GM21360 (cell line): ENCODE measurements around the gene AQP6.

Experiments
- ATAC-seq: cut with Tn5 transposase; IDR thresholded peaks from one replicate; pipeline ENCODE4 v1.9.1; 2021; ENCODE audit warnings: mild to moderate bottlenecking, moderate library complexity; ENCODE audit not compliant: unreplicated experiment

Gene AQP6

DNA sequence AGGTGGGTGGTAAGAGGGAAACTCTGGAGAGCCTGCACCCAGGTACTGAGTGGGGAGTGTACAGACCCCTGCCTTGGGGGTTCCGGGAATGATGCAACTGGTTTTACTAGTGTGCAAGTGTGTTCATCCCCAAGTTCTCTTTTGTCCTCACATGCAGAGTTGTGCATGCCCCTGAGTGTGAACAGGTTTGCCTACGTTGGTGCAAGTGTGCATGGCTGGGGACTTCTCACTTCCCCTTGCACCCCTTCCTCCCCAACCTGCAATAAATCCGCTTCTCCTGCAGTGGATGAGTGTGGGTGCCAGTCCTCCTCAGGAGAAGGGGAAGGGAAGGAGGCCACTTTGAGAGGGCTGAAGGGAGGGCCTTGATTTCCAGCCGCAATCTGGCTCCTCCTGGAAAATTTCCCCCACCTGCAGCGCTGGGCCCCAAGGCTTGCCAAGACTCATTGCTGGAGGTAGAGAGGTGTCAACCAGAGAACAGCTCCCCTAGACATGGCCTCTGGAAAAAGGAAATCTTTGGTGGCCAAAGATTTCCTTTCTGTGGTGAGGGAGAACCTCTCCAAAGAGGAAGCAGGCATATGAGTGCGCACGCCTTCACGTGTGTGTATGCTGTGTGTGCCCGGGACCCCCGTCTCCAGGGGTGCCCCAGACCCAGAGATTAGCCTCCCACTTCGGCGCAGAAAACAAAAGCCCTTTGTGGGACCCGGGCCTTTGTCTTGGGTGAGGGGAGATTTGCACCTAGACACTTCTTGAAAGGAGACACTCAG, 16.7 kb upstream of the AQP6 start:
- no peak for ATAC-seq

DNA sequence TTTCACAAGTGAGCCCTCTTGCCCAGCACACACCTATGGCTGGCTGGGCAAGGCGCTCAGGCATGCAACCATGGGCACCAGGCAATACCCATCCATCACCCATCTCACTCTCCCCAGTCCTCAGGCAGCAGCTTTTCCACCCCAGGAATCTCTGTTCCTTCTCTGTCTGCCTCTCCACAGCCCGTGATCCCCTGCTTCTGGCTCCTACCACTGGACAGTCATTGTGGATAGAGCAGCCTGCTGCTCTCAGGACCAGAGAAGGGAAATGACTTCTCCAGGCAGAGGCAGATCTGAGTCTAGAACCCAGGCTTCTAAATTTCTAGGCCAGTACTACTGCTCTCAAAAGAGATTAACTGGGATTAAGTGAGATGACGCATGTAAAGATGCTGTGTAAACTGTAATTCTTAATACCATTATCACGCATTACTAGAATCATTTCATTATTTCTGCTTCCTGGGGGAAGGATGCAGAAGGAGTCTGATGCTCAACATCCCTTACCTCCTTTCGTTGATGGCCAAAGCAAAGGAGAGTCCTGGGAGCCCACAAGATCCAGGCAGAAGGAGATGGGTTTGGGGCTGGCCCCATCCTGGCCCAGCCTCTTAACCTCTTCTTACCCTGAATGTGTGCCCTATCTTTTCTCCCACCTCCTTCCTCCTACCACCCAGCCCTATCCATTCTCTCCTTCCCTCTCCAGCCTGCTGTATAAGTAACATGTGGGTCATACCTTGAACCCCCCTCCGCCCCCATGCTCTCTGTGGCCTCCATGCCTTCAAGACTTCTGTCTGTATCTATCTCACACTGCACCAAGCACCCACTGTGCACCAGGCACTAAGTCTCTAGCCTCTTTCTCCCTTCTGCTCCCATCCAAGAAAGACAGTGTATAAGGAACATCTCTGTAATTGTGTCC, 15.8 kb upstream of the AQP6 start:
- no peak for ATAC-seq

DNA sequence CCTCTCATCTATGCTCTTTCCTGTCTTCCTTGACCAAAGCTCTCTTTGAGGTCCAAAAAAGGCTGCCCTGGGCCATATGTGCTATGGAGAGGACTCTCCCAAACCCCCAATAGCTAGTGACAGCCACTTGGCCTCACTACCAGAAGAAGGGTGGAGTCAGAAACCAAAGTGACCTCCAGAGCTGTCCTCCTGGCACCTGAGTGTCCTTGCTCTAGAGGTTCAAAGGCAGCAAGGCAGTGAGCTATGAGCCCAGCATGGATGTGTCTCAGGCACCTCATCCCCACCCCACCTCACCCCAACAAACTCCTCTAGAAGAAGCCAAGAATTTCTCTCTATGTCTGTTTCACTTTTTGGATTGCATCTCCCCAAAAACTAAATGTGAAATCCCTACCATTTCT, 15.2 kb upstream of the AQP6 start:
- ATAC-seq, result no peak

DNA sequence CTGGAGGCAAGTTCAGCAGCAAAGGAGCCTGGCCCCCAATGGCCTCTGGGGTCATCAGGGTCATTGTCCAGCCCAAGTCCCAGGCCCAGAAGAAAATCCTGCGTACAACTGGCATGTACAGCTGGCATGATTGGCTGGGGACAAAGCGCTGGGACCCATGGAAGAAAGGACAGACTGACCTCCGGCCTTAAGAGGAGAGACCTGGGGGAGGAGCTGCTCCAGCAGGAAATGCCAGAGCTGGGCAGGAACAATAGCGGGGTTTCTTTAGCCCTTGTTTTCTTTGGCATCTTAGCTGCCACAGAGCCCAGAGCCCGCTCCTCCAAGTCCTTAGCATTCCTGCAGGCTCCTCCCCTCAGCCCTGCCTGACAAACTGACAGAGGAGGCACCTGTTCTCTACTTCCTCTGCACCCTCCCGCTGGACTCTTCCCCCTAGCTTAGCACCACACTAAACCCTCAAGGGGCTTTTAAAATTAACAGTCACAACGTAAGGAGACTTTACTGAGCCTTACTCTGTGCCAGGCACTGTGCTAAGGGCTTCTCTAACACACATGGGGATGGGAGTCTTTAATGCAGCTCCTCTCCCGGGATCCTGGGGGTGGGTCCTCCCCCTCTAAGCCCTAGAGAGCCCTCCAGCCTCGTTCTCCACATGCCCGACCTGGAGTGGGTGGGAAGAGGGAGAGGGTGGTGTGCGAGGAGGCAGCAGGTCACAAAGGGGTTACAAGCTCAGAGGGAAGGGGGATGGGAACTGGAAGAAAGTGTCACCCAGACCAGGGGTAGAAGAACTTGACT, 12.9 kb upstream of the AQP6 start:
- no peak for ATAC-seq

DNA sequence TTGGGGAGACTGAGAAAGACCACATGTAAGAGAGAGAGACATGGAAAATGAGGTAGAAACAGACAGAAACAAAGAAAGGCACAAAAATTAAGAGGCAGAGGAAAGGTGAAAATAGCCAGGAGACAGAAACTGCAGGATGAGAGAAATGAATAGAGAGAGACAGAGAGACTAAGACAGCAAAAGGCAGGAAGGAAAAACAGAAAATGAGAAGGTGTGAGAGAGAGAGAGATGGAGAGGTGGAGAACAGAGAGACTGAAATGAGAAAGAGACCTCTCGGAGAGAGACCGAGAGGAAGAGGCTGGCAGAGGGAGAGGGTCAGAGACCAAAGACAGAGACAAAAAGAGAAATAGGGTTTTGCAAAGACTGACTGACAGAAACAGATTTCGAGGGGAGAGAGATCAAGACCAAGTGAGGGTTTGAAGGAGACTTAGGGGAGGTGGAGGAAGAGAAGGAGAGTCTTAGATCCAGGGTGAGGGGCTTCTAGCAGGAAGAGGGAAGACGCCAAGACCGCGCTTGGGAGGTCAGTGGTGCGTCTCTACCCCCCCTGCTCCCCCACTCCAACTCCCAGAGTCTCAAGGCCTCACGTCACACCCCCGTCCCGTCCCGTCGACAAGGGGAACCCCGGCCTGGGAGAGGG, 12.2 kb upstream of the AQP6 start:
- ATAC-seq, result no peak

DNA sequence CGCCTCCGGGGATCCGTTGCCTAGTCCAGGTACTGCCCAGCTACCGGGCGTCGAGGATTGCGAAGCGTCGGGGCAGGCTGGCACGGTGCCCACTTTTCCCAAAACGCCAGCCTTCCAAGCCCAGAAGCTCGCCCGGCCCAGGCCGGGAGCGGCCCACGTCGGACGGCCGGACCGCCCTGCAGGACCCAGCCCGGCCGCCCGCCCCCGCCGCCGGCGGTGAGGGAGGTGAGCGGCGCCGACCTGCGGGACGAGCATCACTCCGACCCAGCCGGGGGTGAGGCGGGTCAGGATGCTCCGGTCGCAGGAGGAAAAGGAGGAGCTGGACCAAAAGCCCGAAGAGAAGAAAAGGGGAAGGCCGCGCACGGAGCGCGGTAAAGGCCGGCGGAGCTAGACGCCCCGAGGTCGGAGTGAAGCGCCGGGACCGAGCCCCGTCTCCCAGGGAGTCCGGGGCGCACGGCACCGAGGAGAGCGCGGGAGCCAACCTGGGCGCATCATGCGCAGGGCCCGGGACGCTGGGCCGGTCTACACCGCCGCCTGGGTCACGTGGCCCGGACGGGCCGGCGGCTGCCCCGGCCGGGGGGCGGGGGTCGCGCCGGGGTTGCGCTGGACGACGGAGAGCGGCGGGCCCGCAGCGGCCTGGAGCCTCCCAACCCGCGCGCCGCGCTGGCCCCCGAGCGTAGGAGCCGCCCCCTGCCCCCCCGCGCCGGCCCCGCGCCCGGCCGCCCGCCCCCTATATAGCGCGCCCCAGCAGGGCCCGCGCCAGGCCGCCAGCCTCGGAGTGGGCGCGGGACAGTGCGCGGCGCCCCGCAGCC, 11.4 kb upstream of the AQP6 start, which contains the start of gene AQP5:
TSS of gene AQP5 (plus strand) at position 762 of the 812 bp plus-strand sequence. CDS start 146 bp downstream, outside the sequence.
- ATAC-seq, result no peak

DNA sequence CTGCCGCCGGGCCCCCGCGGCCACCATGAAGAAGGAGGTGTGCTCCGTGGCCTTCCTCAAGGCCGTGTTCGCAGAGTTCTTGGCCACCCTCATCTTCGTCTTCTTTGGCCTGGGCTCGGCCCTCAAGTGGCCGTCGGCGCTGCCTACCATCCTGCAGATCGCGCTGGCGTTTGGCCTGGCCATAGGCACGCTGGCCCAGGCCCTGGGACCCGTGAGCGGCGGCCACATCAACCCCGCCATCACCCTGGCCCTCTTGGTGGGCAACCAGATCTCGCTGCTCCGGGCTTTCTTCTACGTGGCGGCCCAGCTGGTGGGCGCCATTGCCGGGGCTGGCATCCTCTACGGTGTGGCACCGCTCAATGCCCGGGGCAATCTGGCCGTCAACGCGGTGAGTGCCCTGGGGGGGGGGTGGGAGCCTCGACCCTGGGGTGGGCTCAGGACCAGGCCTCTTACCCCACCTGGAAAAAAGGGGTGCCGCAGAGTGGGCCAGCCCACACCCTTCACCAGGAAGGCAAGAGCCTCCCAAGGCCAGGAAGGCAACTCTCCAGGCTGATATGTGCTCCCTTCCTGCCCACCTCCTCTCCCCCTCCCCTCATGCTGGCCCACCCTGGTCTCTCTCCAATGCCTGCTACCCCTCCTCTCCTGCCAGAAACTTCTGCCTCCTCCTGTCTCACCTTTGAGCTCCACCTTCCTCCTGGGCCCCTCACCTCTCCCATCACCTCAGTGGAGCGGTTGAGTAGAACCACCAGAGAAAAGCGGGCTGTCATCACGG, 10.6 kb upstream of the AQP6 start:
- ATAC-seq, result no peak

DNA sequence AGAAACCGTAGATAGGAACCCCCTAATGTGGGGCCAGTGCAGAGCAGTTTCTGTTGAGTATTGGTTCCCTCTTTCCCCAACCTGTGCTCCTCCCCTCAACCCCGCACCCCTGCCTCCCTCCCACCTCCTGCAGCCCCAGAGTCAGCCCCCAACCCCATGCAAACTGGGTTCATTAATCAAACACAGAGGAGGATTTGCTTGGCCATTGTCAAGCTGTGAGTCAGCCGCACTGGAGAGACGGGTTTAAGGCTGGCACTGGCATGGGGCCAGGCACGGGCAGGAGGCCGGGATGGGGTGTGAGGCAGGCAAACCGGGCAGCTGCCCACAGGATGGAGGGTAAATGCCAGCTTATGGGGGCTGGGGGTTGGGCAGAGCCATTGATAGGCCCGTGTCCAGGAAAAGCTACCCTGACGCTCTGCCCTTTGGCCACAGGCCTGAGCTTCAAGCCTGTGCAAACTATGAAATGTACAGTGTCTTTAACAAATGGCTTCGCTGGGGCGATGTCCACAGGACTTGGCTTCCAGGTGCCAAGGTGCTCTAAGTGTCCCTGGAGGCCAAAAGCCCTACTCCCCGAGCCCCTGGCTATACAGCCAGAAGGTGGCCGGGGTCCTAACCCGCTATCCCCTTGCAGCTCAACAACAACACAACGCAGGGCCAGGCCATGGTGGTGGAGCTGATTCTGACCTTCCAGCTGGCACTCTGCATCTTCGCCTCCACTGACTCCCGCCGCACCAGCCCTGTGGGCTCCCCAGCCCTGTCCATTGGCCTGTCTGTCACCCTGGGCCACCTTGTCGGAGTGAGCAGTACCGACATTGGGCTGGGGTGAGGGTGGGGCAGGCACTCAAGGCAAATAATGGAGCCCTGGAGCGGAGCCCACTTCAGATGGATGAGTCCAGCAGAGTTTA, 9.6 kb upstream of the AQP6 start:
- ATAC-seq, result no peak

DNA sequence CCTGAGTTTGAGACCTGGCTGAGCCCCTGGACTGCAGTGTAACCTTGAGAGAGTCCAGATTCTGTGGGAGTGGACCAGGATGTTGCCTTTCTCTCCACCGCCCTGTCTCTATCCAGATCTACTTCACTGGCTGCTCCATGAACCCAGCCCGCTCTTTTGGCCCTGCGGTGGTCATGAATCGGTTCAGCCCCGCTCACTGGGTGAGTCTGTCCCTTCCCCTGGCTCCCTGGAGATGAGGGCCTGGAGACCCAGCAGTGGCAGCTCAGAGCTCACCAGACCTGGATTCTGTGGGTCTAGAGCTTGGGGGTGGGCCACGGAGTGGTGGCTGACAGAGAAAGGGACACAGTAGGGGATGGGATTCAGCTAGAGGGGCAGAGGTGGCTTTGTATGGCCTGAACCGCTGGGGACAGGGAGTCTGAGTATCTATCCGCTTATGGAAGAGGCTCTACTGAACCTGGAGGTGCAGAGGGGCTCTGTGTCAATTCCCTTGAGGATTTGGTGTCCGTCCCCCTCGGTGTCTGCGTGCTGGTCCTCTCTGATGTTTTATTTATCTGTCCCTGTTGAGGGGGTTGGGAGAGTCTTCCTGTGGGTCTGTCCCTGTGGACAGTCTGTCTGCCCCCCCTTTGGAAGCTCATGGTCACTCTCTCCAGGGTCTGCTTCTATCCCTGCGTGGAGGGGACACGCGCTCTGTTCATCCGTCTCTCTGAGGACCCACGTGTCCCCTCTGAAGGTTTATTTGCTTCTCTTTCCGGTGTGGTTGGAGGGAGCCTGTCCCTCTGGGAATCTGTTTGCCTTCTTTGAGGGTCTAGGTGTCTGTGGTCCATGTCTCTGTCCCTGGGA, 8.6 kb upstream of the AQP6 start:
- no peak for ATAC-seq

DNA sequence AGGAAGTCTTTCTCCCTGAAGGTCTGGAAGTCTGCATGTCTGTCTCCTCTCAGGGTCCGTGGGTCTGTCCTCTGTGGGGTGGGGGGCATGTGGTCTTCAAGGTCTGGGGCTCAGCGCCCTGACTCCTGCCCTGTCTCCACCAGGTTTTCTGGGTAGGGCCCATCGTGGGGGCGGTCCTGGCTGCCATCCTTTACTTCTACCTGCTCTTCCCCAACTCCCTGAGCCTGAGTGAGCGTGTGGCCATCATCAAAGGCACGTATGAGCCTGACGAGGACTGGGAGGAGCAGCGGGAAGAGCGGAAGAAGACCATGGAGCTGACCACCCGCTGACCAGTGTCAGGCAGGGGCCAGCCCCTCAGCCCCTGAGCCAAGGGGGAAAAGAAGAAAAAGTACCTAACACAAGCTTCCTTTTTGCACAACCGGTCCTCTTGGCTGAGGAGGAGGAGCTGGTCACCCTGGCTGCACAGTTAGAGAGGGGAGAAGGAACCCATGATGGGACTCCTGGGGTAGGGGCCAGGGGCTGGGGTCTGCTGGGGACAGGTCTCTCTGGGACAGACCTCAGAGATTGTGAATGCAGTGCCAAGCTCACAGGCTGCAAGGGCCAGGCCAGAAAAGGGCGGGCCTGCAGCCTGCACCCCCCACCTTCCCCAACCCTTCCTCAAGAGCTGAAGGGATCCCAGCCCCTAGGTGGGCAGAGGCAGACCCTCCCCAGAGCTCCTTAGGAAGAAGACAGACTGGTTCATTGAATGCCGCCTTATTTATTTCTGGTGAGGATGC, 7.7 kb upstream of the AQP6 start:
- no peak for ATAC-seq

DNA sequence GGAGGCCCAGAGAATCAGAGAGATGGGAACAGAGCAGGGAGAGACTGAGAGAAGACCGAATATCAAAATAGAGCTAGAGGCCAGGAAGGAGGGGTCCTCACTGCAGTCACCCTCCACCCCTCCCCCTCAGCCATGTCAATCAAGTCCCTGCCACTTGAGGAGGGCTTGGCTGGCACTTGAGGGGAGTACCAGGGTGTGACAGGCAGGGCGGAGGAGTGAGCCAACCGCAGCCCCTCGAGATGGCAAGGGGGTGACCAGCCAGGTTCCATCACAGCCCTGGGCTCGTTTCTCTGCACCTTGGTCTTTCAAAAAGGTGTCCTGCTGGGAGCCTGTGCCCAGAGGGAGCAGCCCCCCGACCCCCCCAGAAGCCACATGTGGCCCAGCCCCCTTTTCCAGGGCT, 6.9 kb upstream of the AQP6 start:
- ATAC-seq, result no peak

DNA sequence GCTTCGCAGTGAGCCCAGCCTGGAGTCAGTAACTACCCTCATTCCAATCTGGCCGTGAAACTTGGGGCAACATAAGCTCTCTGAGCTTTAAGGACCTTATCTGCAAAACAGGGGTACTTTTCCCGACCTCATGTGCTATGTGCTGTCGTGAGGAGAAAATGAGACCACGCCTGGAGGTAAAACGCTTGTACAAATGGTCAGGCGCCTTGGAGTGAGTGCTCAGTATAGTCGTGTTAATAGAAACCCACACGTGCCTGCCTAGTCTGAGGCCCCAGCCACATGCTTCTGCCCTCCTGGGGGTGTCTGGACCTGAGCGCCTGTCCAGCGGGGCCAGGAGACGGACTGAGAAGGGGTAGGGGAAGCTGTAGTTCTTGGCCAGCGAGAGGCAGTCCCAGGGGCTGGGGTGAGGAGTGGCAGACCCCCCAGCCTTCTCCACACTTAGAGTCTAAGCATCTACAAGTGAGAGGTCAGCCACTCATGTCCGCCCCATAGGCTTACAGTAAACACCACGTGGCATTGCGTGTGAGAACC, 6.2 kb upstream of the AQP6 start:
- no peak for ATAC-seq

DNA sequence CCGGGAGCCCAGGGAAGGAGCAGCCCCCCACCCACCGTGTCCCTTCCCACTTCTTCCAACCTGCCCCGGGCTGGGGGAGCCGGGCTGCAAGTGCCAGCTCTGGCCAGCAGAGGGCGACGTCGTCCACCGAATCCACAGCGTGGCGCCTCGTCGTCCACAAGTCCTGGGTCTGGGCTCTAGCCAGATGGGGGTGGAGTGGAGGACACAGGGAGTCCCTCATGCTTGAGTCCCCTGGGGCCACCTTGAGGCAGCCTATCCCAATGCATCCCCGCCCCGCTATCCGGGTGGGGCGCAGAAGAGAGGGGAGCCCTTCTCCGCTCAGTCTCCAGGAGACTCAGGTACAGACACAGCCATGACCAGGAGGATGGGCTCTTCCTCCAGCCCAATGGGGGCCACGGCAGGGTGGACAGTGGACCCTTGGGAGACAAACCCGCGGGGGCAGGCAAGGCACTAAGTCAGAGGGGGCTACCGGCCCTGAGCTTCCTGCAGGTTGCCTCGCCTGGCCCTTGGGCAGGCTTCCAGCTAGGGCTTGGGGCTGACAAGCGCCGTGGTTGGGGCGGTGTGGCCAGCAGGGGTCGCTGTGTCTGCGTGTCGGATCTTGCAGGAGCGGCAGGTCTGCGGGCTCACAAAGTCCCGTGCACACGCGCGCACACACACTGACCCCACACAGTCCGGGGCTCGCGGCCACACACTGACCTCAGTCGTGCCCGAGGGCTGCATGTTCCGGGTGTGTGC, 5.5 kb upstream of the AQP6 start:
- peak; percentile 54 for ATAC-seq

DNA sequence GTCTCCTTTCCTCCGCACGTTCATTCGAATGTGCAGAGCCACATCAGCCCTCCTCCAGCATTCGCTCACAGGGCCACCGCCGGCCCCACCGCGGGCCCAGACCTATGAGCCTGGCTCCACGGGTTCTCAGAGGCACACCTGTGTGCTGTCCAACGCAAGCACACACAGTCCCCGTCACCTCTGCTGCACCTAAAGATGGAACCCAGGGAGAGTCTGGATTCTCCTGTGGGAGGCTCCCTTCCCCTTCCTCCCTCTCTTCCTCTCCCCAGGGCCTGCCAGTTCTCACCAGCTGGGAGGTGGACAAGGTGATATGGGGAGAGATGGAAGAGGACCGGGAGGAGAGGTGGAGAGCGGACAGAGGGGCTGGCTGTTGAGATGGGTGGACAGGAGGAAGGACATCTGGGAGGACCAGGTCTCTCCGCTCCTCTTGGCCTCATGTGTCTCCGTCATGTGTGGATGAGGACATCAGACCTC, 4.9 kb upstream of the AQP6 start:
- ATAC-seq, result no peak

DNA sequence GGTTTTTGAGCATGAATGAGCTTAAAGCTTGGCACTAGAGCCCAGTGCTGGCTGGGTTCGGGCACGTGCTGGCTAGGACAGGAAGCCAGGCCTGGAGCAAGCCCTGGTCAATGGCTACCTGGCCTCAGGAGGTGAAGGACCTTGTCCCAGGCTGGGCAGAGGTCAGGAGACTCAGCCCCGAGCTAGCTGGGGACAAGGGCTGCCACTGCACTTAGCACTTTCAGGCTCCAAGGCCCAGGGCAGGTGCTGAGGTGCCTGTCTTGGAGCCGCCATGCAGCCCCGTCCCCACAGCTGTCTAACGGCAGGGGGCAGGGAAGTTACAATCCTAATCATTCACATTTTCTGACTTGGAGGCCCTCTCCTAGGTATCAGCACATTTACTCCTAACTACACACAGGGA, 4.3 kb upstream of the AQP6 start:
- ATAC-seq, result no peak
